LNCaP clone FGC (cell line): ENCODE measurements around the gene ZC3H18.

ENCODE experiments used
- DNase-seq: peaks from one replicate; pipeline ENCODE4 v3.0.0-alpha.2; 2011; ENCODE audit warnings: low read depth
- H3K4me3 ChIP-seq: 2 replicates; pipeline ENCODE4 v1.5.1; 2011; ENCODE audit warnings: mild to moderate bottlenecking, low read depth, low read length, control low read depth
- CTCF ChIP-seq: IDR thresholded peaks from 2 replicates; pipeline ENCODE4 v1.5.1; 2012; ENCODE audit warnings: mild to moderate bottlenecking; ENCODE audit not compliant: control insufficient read depth, insufficient read depth; ENCODE audit errors: extremely low read depth

ZC3H18 gene

GRCh38 chr16:88646345-88647034, 76.3 kb downstream of the ZC3H18 start:
- no peak for TF ChIP-seq CTCF
- no peak for DNase-seq
- H3K4me3 ChIP-seq, result no peak overlapping the region

- DNase-seq, result no peak
- no peak overlapping the region for H3K4me3 ChIP-seq
- TF ChIP-seq CTCF, result no peak
Observed at GRCh38 chr16:88647178-88648070, 77.2 kb downstream of the ZC3H18 start.

- no peak for TF ChIP-seq CTCF
- no peak overlapping the region for H3K4me3 ChIP-seq
- no peak for DNase-seq
Observed at GRCh38 chr16:88649195-88649923, 79.2 kb downstream of the ZC3H18 start.

GRCh38 chr16:88649924-88650748, 79.9 kb downstream of the ZC3H18 start:
- no peak overlapping the region for H3K4me3 ChIP-seq
- no peak for TF ChIP-seq CTCF
- DNase-seq, result no peak

- DNase-seq, result no peak
- TF ChIP-seq CTCF, result no peak
- no peak within 1 kb of the TSS for H3K4me3 ChIP-seq
Observed at GRCh38 chr16:88650749-88651275, 80.6 kb downstream of the ZC3H18 start, which contains the start of gene CYBA. Gene CYBA (minus strand): TSS chr16:88651053. CDS start chr16:88651013, 40 bp downstream.
